ENCODE data around the gene ARPP21.

ARPP21 gene

GRCh38 chr3:35679409-35680080 lies 40.2 kb downstream of the ARPP21 start (continued):
- TF ChIP-seq ZNF488 (tag by site-specific recombination; IDR thresholded peaks at IDR 0.05) (no peak), SETDB1 (IDR thresholded peaks at IDR 0.05; ENCODE audit: insufficient read length, low read length) (no peak)

- Histone ChIP-seq H3K4me3 (ENCODE audit: low read depth, low read length) (no peak overlapping the region), H3K27ac (ENCODE audit: extremely low read depth, low read depth, low read length) (no peak overlapping the region), H3K4me1 (ENCODE audit: control insufficient read depth, insufficient read depth, low read length) (no peaks in the 10 kb centered on the region), H3K9me3 (ENCODE audit: control insufficient read depth, insufficient read depth, low read depth, low read length) (no peaks in the 10 kb centered on the region), H3K36me3 (ENCODE audit: control insufficient read depth in 2 of 2, insufficient read depth in 1 of 2, low read length in 2 of 2) (no peaks in the 10 kb centered on the region)
- no peak for TF ChIP-seq CTCF (tag by site-specific recombination; IDR thresholded peaks at IDR 0.05)
- CTCF ChIA-PET = interaction anchor here (0.7 kb wide), 1 partner anchor 176 kb away, joined by 3 read pairs; no protein-coding TSS in a partner anchor
- POLR2A ChIA-PET = no interaction called here
These were observed 41.7 kb downstream of the ARPP21 start for GRCh38 chr3:35680866-35681650.

- Histone ChIP-seq H3K4me1 (ENCODE audit: control insufficient read depth, insufficient read depth, low read length) (no peaks in the 10 kb centered on the region), H3K36me3 (ENCODE audit: control insufficient read depth in 2 of 2, insufficient read depth in 1 of 2, low read length in 2 of 2) (no peaks in the 10 kb centered on the region), H3K9me3 (ENCODE audit: control insufficient read depth, insufficient read depth, low read depth, low read length) (no peaks in the 10 kb centered on the region), H3K27ac (ENCODE audit: extremely low read depth, low read depth, low read length) (no peak overlapping the region), H3K4me3 (ENCODE audit: low read depth, low read length) (no peak overlapping the region)
- no peak for TF ChIP-seq ZNF121 (tag by site-specific recombination; IDR thresholded peaks at IDR 0.05)
- TF ChIP-seq ZEB2 (tag by site-specific recombination; IDR thresholded peaks at IDR 0.05) = no peak
- TF ChIP-seq PRDM1 (tag by site-specific recombination; IDR thresholded peaks at IDR 0.05) = no peak
- TF ChIP-seq HOXA7 (CRISPR knock-in tag; IDR thresholded peaks at IDR 0.05; ENCODE audit: borderline replicate concordance) = no peak
- TF ChIP-seq ZNF148 (tag by site-specific recombination; IDR thresholded peaks at IDR 0.05; ENCODE audit: borderline replicate concordance) = no peak
- no peak for TF ChIP-seq ZFP69B (tag by site-specific recombination; IDR thresholded peaks at IDR 0.05)
- TF ChIP-seq SCRT2 (tag by site-specific recombination; IDR thresholded peaks at IDR 0.05) = no peak
- no peak for TF ChIP-seq REST (tag by site-specific recombination; IDR thresholded peaks at IDR 0.05)
- TF ChIP-seq ZFP41 (tag by site-specific recombination; IDR thresholded peaks at IDR 0.05; ENCODE audit: borderline replicate concordance) = no peak
- no peak for TF ChIP-seq ZNF707 (tag by site-specific recombination; IDR thresholded peaks at IDR 0.05)
- TF ChIP-seq ZNF701 (tag by site-specific recombination; IDR thresholded peaks at IDR 0.05) = no peak
- TF ChIP-seq ZNF132 (tag by site-specific recombination; IDR thresholded peaks at IDR 0.05; ENCODE audit: borderline replicate concordance) = no peak
- TF ChIP-seq OSR2 (tag by site-specific recombination; IDR thresholded peaks at IDR 0.05) = no peak
- TF ChIP-seq ZNF623 (tag by site-specific recombination; IDR thresholded peaks at IDR 0.05) = no peak
- TF ChIP-seq ZNF221 (tag by site-specific recombination; IDR thresholded peaks at IDR 0.05; ENCODE audit: borderline replicate concordance) = no peak
- TF ChIP-seq ZBTB10 (tag by site-specific recombination; IDR thresholded peaks at IDR 0.05) = no peak
- ChIA-PET CTCF (no interaction called here), POLR2A (no interaction called here)
These were observed 45.8 kb downstream of the ARPP21 start for GRCh38 chr3:35685153-35685552.
